Measurements from ENCODE around the gene RAPGEF3.

RAPGEF3 gene

DNA sequence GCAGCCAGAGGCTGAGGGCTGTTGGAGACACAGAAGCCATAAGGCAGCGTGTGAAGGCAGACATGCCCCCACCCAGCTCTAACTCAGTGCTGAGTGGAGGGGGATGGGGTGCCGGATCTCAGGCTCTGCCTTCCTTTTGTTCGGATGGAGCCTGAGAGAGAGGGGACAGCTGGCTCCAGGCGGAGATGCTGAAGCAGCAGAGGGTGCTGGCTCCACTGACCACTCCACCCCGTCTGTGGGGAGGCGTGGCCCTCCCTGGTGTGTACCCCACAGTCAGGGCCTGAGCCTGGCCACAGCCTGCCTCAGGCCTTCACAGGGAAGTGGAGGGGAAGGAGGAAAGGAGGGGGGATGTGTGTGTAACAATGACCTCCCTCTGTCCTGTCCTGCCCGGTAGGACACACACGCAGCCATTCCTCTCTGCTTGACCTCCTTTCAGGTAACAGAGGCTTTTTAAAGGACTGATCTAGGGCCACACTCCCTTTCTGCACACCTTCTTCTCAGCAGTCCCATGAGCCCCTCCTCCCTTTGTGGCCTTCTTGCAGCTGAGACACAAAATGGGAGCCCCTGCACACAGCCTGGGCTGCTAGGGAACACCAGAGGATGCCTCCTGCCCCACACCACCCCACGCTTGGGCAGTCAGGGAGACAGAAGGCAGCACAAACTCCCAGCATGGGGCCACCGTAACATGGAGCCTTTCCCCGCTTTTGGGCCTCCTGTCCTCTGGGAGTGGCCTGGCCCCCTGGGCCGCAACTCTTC is 23.8 kb downstream of the RAPGEF3 start:
- Histone ChIP-seq H3K27me3 (ENCODE audit: control insufficient read depth in 1 of 2, insufficient read depth in 2 of 2, low read length in 2 of 2) (no peaks in the 10 kb centered on the region), H3K36me3 (ENCODE audit: insufficient read depth, low read length) (no peaks in the 10 kb centered on the region), H3K9me3 (ENCODE audit: low read length) (no peaks in the 10 kb centered on the region), H3K4me1 (ENCODE audit: insufficient read depth, low read length) (peaks cover 46% of the 10 kb centered on the region), H3K9ac (ENCODE audit: low read length) (no peak overlapping the region), H3K4me3 (ENCODE audit: low read depth in 1 of 2, low read length in 2 of 2) (no peak overlapping the region), H3K27ac (ENCODE audit: low read depth, low read length) (peak overlapping the region; percentile 42)

DNA sequence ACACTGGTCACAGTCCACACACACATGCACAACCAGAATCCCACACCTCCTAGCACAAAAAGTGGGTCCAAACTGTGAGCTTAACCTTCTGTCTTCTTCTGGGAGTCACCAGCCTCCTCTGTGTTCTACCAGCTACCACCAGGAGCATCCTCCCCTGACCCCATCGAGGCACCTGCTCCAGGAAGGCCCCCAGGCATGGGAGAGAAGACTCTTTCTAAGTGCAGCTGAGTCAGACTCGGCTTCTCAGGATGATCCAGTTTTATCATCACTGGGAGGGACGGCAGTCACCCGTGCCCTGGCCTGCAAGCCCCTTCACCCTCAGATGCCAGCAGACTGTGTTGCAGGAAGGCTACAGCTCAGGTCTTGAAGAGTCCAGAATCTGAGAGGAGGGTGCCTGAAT is 25.5 kb downstream of the RAPGEF3 start:
- Histone ChIP-seq H3K27me3 (ENCODE audit: control insufficient read depth in 1 of 2, insufficient read depth in 2 of 2, low read length in 2 of 2) (no peaks in the 10 kb centered on the region), H3K36me3 (ENCODE audit: insufficient read depth, low read length) (no peaks in the 10 kb centered on the region), H3K9me3 (ENCODE audit: low read length) (no peaks in the 10 kb centered on the region), H3K4me1 (ENCODE audit: insufficient read depth, low read length) (peaks cover 46% of the 10 kb centered on the region), H3K27ac (ENCODE audit: low read depth, low read length) (no peak overlapping the region), H3K4me3 (ENCODE audit: low read depth in 1 of 2, low read length in 2 of 2) (no peak overlapping the region), H3K9ac (ENCODE audit: low read length) (no peak overlapping the region)

DNA sequence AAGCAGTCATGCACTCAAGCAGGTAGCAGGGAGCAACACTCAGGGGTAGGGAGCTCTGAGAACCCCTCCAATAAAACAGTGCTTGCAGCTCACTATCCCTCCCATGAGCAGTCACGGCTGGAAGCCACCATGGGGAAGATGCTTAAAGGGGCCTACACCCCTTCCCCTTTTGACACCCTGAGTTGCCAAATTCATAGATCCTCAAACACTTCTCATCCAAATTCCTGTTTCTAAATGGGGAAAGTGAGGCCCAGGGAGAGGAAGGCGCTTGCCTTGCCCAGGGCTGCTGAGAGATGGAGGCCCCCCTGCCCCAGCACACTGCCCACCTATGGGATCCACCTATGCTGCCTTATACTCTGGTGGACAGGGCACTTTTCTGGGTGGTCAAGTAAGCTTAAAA is 26.2 kb downstream of the RAPGEF3 start:
- H3K9me3 ChIP-seq (ENCODE audit: low read length): no peaks in the 10 kb centered on the region
- H3K9ac ChIP-seq (ENCODE audit: low read length): no peak overlapping the region
- no peaks in the 10 kb centered on the region for H3K36me3 ChIP-seq (ENCODE audit: insufficient read depth, low read length)
- no peaks in the 10 kb centered on the region for H3K27me3 ChIP-seq (ENCODE audit: control insufficient read depth in 1 of 2, insufficient read depth in 2 of 2, low read length in 2 of 2)
- peaks cover 40% of the 10 kb centered on the region for H3K4me1 ChIP-seq (ENCODE audit: insufficient read depth, low read length)
- H3K27ac ChIP-seq (ENCODE audit: low read depth, low read length): no peak overlapping the region
- H3K4me3 ChIP-seq (ENCODE audit: low read depth in 1 of 2, low read length in 2 of 2): no peak overlapping the region

DNA sequence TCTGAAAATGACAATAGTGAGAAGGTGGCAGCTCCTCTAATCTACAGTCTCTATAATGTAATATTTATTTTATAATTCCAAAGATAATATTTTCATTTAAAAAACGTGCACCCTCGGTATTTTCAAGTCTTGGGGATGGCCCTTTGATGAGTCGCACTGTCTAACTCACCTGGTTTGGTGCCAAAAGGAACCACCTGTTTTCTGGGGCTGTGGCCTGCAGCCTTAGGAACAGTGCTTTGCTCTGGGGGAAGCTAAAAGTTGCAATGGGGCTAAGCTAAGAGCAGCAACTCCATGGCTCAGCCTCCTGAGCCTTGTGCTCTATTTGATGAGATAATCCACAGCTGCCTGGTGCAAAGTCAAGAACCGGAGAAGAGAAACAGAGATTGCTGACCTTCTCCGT is 27.0 kb downstream of the RAPGEF3 start:
- Histone ChIP-seq H3K9me3 (ENCODE audit: low read length) (no peaks in the 10 kb centered on the region), H3K27ac (ENCODE audit: low read depth, low read length) (no peak overlapping the region), H3K9ac (ENCODE audit: low read length) (no peak overlapping the region), H3K36me3 (ENCODE audit: insufficient read depth, low read length) (no peaks in the 10 kb centered on the region), H3K27me3 (ENCODE audit: control insufficient read depth in 1 of 2, insufficient read depth in 2 of 2, low read length in 2 of 2) (no peaks in the 10 kb centered on the region), H3K4me1 (ENCODE audit: insufficient read depth, low read length) (peaks cover 33% of the 10 kb centered on the region), H3K4me3 (ENCODE audit: low read depth in 1 of 2, low read length in 2 of 2) (no peak overlapping the region)

DNA sequence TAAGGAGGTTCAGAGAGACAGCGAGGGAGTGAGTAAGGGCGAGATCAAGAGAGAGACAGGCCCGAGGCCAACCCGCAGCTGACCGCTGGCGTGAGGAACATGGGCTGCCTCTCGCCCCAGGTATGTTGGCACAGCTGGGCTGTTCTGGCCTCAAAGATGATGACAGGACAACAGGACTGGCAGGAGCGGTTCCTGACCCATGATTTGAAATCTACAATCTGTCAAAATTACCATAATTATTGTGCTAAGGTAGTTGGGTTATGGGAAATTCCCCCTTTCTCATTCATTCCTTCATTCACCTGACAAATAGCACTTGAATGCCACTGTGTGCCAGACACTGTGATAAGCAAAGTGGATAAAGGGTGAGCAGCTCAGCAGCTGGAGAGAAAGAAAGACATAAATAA is 28.3 kb downstream of the RAPGEF3 start:
- Histone ChIP-seq H3K27ac (ENCODE audit: low read depth, low read length) (no peak overlapping the region), H3K4me3 (ENCODE audit: low read depth in 1 of 2, low read length in 2 of 2) (no peak overlapping the region), H3K9me3 (ENCODE audit: low read length) (no peaks in the 10 kb centered on the region), H3K36me3 (ENCODE audit: insufficient read depth, low read length) (no peaks in the 10 kb centered on the region), H3K27me3 (ENCODE audit: control insufficient read depth in 1 of 2, insufficient read depth in 2 of 2, low read length in 2 of 2) (no peaks in the 10 kb centered on the region), H3K9ac (ENCODE audit: low read length) (no peak overlapping the region), H3K4me1 (ENCODE audit: insufficient read depth, low read length) (peaks cover 19% of the 10 kb centered on the region)

DNA sequence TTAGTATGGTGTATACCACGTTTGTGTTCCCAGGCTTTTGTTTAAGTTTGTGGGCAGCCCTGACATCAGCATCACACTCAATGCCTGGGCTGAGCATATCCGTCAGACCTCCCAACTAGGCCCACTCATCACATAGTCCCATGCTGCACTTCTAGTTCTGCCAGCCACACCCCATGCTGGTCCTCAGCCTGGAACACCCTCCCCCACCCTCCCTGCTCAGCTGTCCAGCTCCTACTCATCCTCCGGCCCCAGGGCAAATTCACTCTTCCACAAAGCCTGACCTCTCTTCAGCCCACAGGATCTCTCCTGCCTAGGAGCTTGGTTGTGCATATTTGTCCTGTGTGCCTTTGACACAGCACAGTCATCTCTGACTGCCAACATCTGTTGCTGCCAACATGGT is 29.4 kb downstream of the RAPGEF3 start:
- Histone ChIP-seq H3K9me3 (ENCODE audit: low read length) (no peaks in the 10 kb centered on the region), H3K27ac (ENCODE audit: low read depth, low read length) (no peak overlapping the region), H3K9ac (ENCODE audit: low read length) (no peak overlapping the region), H3K27me3 (ENCODE audit: control insufficient read depth in 1 of 2, insufficient read depth in 2 of 2, low read length in 2 of 2) (no peaks in the 10 kb centered on the region), H3K4me3 (ENCODE audit: low read depth in 1 of 2, low read length in 2 of 2) (no peak overlapping the region), H3K4me1 (ENCODE audit: insufficient read depth, low read length) (peaks cover 8% of the 10 kb centered on the region), H3K36me3 (ENCODE audit: insufficient read depth, low read length) (no peaks in the 10 kb centered on the region)

DNA sequence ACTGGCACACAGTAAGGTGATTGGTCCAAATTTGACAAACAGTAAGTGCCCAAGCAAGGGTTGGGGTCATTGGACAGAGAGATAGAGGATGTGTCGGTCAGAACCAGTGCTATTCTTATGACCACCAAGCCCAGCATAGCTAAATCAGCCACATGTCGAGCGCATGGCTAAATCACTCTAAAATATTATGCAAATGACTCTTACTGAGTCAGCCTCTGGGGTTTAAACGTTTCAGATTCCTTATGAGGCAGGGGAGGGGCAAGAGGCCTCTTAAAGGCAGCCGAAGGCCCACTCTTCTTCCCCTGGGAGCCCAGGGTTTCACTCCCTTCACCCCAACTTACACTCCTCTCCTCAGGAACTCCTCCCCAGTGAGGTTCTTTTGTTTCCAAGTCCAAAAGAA is 32.8 kb downstream of the RAPGEF3 start:
- Histone ChIP-seq H3K4me1 (ENCODE audit: insufficient read depth, low read length) (no peaks in the 10 kb centered on the region), H3K36me3 (ENCODE audit: insufficient read depth, low read length) (no peaks in the 10 kb centered on the region), H3K27ac (ENCODE audit: low read depth, low read length) (no peak overlapping the region), H3K4me3 (ENCODE audit: low read depth in 1 of 2, low read length in 2 of 2) (no peak overlapping the region), H3K27me3 (ENCODE audit: control insufficient read depth in 1 of 2, insufficient read depth in 2 of 2, low read length in 2 of 2) (no peaks in the 10 kb centered on the region), H3K9me3 (ENCODE audit: low read length) (no peaks in the 10 kb centered on the region), H3K9ac (ENCODE audit: low read length) (no peak overlapping the region)

DNA sequence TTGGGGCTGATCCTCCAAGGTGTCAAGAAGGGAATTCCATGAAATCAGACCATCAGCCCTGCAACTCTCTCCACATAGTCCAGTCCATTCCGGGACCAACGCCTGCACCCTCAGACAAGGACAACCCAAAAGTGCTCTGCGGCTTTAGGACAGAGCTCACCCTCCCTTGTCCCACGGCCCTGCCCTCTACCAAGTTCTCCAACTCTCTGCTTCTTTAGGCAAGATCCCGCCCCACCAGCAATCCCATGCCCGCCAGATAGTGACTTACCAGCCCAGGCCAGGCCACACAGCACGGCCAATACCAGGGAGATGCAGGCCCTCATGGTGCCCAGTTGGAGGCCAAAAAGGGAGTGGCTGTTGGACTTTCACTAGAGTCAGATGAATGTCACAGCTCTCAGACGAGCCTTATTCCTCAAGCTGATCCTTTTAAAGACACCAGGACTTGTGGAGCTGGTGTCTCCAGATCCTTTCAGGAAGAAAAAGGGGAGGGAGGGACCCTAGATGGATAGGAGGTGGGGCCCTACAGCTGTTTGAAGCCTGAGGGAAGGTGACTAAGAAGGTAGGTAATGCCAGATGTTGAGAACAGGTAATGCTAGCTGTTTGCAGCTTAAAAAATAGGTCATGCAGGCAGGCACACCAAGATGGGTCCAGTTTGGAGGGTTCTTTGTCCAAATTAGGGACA is 33.4 kb downstream of the RAPGEF3 start, which contains the start of gene ENDOU:
Gene ENDOU (minus strand): TSS at position 400 of the 682 bp plus-strand sequence. CDS start 77 bp downstream, at position 323.
- H3K36me3 ChIP-seq (ENCODE audit: insufficient read depth, low read length): no peaks in the 10 kb centered on the region
- no peaks in the 10 kb centered on the region for H3K4me1 ChIP-seq (ENCODE audit: insufficient read depth, low read length)
- no peak within 1 kb of the TSS for H3K4me3 ChIP-seq (ENCODE audit: low read depth in 1 of 2, low read length in 2 of 2)
- H3K27me3 ChIP-seq (ENCODE audit: control insufficient read depth in 1 of 2, insufficient read depth in 2 of 2, low read length in 2 of 2): no peaks in the 10 kb centered on the region
- no peak within 1 kb of the TSS for H3K9ac ChIP-seq (ENCODE audit: low read length)
- H3K27ac ChIP-seq (ENCODE audit: low read depth, low read length): no peak within 1 kb of the TSS
- H3K9me3 ChIP-seq (ENCODE audit: low read length): no peaks in the 10 kb centered on the region

DNA sequence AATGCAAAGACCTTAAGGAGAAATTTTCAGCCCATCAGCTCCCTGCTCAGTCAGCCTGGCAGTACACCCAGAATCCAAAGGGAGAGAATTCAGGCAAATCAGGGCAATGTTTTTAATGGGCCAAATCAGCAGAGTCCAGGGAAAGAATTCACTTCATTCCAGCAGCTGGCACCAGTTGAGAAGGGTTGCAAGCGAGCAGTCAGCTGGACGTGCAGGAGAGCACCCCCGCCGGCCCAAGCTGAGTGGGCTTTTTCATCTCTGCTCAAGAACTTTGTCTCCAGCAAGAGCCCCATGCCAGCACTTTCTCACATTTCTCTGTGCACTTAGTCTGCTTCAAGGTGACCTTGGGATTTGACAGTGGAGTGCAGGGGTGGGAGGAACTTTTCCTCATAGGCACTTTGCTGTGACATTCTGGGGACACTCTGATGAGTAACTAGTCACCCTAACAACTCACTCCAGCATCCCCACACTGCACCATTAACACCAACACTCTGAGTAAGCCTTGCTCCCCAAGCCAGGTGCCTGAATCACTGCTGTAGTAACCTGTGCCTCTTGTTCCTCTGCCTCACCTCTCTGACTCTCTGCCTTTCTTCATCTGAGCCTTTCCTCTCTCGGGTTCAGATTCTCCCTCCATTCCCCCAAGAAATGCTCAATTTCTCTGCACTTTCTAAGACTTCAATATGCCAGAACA is 35.6 kb downstream of the RAPGEF3 start:
- peaks cover 6% of the 10 kb centered on the region for H3K4me1 ChIP-seq (ENCODE audit: insufficient read depth, low read length)
- no peaks in the 10 kb centered on the region for H3K27me3 ChIP-seq (ENCODE audit: control insufficient read depth in 1 of 2, insufficient read depth in 2 of 2, low read length in 2 of 2)
- H3K9me3 ChIP-seq (ENCODE audit: low read length): no peaks in the 10 kb centered on the region
- H3K4me3 ChIP-seq (ENCODE audit: low read depth in 1 of 2, low read length in 2 of 2): no peak overlapping the region
- no peak overlapping the region for H3K9ac ChIP-seq (ENCODE audit: low read length)
- no peaks in the 10 kb centered on the region for H3K36me3 ChIP-seq (ENCODE audit: insufficient read depth, low read length)
- H3K27ac ChIP-seq (ENCODE audit: low read depth, low read length): no peak overlapping the region

DNA sequence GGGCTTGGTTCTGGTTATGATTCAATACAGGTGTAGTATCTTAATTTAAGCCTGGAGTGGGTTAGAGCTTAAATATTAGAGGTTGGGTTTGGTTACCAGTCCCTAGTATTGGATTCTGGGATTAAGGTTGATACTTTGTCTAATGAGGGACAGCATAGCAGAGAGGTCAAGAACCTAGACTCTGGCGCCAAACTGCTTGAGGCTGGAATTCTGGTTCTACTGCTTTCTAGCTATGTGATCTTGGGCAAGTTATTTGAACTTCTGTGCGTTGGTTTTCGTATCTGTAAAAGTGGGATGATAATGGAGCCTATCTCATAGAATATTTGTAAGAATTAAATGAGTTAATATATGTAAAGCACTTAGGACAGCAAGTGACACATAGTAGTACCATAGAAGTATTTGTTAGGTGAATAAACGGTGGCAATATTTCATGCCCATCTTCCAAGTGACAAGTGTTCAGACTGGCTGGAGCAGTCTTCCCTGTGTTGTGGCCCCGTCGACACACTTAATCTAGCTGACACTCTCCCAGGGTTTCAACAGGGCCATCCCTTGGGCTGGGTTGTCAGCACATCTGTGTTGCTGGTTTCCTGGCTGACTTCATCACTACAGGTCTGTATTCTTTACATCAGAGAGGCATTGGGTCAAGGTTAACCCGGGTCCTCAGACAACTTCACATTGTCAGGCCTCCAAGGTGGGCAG is 36.4 kb downstream of the RAPGEF3 start:
- Histone ChIP-seq H3K27ac (ENCODE audit: low read depth, low read length) (no peak overlapping the region), H3K27me3 (ENCODE audit: control insufficient read depth in 1 of 2, insufficient read depth in 2 of 2, low read length in 2 of 2) (no peaks in the 10 kb centered on the region)

DNA sequence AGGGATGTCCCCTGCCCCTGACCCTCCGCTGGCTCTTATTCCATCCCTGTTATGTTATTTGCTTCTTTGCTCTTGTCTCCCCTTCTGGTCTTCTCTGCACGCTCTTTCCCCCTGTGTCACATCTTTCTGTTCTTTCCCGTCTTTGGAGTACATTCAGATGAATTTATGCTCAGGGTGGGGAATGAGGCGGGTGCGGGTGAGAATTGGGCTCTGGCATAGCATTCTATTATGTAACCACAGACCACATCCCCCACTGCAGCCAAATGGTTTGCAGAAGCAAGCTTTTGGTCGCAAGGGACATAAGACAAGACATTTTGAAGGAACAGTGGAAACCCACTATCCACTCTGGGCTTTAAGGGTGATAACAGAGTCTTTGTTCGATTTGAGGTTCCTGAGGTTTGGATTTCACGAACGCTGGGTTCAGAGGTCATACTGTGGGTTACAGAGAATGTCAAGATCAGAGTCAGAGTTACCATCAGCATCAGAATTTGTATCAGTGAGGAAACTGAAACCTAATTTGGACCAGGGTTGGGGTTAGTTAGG is 37.2 kb downstream of the RAPGEF3 start:
- Histone ChIP-seq H3K27me3 (ENCODE audit: control insufficient read depth in 1 of 2, insufficient read depth in 2 of 2, low read length in 2 of 2) (no peaks in the 10 kb centered on the region), H3K9me3 (ENCODE audit: low read length) (no peaks in the 10 kb centered on the region), H3K4me3 (ENCODE audit: low read depth in 1 of 2, low read length in 2 of 2) (no peak overlapping the region), H3K36me3 (ENCODE audit: insufficient read depth, low read length) (no peaks in the 10 kb centered on the region), H3K27ac (ENCODE audit: low read depth, low read length) (no peak overlapping the region), H3K4me1 (ENCODE audit: insufficient read depth, low read length) (peaks cover 22% of the 10 kb centered on the region), H3K9ac (ENCODE audit: low read length) (no peak overlapping the region)

More for the DNA sequence above, 36.4 kb downstream of the RAPGEF3 start:
- H3K4me3 ChIP-seq (ENCODE audit: low read depth in 1 of 2, low read length in 2 of 2): no peak overlapping the region
- H3K36me3 ChIP-seq (ENCODE audit: insufficient read depth, low read length): no peaks in the 10 kb centered on the region
- H3K4me1 ChIP-seq (ENCODE audit: insufficient read depth, low read length): peaks cover 14% of the 10 kb centered on the region
- H3K9me3 ChIP-seq (ENCODE audit: low read length): no peaks in the 10 kb centered on the region
- no peak overlapping the region for H3K9ac ChIP-seq (ENCODE audit: low read length)

Data from muscle layer of colon (tissue), 2 donors.